HG02588 (cell line): ENCODE data around the gene KLHL24.
A peak's percentile ranks its signal among the peaks of the same experiment; 100 is the strongest.
"Not testable (repeated sequence)": the region's sequence is repeated elsewhere in the genome, so short reads cannot be mapped to it uniquely, and the experiment has no call there.

Source experiments
- ATAC-seq: cut with Tn5 transposase; IDR thresholded peaks from one replicate; pipeline ENCODE4 v1.9.1; 2021; ENCODE audit warnings: mild to moderate bottlenecking, moderate library complexity; ENCODE audit not compliant: unreplicated experiment

KLHL24 gene, protein sequence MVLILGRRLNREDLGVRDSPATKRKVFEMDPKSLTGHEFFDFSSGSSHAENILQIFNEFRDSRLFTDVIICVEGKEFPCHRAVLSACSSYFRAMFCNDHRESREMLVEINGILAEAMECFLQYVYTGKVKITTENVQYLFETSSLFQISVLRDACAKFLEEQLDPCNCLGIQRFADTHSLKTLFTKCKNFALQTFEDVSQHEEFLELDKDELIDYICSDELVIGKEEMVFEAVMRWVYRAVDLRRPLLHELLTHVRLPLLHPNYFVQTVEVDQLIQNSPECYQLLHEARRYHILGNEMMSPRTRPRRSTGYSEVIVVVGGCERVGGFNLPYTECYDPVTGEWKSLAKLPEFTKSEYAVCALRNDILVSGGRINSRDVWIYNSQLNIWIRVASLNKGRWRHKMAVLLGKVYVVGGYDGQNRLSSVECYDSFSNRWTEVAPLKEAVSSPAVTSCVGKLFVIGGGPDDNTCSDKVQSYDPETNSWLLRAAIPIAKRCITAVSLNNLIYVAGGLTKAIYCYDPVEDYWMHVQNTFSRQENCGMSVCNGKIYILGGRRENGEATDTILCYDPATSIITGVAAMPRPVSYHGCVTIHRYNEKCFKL

DNA sequence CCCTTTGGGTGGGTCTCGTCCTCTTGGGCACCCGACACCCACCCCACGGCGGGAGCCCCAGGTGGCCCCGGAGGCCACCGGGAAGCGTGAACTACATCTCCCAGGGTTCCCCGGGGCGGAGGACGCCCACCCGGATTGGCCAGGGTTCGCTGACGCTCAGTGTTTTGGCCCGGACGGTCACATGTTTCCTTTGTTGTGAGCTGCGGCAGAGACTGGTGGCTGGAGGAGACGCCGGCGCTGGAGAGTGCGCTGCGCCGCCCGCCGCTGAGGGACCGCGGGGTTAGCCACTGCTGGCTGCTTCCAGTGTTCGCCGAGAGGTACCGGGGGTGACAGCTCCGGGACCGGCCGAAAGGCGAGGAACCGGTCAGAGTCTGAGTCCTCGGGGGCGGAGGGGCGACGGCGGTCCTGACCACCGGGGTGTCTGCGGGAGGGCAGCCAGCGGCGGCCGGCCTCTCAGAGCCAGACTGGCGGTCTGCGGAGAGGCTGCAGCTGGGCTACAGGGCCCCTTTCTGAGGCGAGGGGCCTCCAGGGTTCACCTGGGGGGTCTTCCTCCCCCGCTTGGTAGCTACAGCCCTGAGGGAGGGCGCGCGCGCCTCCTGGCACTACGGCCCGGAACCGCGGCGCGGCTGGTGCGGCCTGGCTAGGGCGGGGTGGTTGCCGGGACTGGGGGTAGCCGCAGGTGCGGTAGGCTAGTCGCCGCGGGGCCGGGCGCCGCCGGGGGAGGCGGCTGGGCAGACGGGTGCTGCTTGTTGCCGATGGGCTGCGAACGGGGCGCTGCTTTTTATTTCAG, at the start of gene KLHL24:
KLHL24 (plus strand) TSS at position 193 of the 790 bp plus-strand sequence. CDS start 14,734 bp downstream, outside the sequence.
- peak; percentile 84 for ATAC-seq

DNA sequence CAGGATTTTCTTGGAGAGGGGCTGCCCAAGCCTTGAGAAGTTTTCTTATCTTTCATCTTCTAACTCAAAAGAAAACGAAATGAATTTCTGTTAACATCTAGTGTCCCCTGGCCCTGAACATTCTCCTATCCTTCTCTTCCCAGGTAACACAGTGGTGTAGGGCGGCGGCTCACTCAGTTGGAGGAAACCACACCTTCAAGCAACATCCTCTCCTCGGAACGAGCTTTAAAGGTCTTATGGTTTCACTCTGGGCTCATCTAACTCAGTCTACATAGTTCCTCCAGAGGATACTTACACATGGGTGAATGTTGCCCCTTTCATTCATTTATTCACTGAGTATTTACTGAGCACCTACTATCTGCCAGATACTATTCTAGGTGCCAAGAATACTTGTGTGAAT, 48.9 kb upstream of the KLHL24 start:
- no peak for ATAC-seq

DNA sequence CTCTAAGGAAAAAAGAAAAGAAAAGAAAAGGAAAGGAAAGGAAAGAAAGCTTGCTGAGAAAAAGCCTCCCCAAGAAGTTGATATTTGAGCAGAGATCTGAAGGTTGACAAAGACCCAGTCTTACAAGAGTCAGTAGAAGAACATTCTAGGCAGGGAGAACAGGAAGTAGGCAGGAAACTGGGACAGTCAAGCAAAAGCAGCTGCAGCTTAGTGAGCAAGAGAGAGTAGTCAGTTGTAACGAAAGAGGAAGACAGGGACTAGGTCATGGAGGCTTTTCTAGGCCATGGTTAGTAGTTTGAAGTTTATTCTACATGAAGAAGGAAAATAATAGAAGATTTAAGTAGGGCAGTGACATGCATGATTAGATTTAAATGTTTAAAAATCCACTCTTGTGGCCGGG, 48.1 kb upstream of the KLHL24 start:
- no peak for ATAC-seq

DNA sequence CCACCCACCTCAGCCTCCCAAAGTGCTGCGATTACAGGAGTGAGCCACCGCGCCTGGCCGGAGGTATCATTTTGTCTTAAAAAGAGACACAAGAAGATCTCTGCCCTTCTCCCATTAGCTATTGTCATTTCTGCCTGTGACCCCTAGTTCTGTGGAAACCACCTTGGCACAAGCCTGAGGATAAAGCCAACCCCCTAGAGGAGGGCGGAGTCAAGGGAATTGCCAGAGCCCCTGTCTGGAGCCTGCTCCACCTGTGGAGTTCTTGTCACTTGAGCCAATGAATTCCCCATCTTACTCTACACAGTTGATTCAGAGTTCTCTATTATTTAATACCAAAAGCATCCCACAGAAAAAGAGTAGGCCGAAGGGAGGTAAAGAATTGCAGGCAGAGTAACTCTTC, 45.0 kb upstream of the KLHL24 start:
- no peak for ATAC-seq

DNA sequence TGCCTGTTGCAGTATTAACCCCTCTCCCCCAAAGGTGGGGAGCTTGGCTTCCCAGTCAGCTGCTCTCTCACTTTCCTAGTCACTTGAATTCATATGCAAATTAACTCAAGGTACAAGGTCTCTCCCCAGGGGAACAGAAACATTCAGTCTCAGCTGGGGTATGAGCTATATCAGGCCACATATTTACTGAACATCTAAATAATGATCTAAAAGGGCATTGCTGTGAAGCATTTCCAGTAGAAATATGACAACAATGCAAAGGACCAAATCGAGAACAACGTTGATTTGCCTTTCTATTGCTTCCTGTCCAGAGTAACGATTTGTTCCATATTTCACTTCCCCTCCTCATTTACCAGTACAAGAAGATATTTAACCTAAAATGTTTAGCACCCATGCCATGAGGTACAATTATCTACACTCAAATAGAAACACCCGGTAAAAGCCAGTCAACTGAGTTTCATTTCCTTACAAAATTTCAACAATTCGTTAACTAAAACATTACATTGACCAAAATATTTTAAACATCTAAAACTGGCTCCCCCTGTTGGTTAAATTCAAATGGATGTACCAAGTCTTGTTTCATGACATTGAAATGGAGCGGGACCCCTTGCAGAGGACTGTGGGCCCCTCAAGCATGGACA, 43.4 kb upstream of the KLHL24 start:
- peak; percentile 90 for ATAC-seq

DNA sequence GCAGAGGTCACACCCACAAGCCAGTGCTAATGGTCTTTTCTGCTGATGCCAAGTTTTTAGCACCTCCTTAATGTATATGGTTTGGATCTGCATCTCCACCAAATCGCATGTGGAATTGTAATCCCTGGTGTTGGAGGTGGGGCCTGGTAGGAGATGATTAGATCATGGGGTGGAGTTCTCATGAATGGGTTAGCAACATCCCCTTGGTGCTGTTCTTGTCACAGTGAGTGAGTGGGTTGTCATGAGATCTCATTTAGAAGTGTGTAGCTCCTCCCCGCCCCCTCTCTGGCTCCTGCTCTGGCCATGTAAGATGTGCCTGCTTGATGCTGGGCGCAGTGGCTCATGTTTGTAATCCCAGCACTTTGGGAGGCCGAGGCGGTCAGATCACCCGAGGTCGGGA, 42.6 kb upstream of the KLHL24 start:
- ATAC-seq = no peak

DNA sequence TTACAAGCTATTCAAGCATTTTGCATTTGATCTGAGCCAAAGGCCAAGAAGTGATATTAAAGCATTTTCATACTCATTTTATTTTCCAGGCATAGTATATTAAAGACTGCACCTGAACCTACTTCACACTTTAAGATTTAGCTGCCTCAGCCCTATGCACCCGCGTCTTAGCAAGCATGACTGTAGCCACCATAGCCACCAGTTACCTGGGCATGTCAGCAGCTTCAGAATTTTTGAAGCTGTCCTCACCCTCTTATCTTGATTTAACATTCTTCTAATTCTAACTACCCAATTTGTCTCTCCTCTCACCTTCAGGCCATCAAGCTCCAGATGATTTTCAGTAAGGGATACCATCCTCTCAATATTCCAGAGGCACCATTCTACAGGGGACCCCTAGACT, 40.8 kb upstream of the KLHL24 start:
- no peak for ATAC-seq

DNA sequence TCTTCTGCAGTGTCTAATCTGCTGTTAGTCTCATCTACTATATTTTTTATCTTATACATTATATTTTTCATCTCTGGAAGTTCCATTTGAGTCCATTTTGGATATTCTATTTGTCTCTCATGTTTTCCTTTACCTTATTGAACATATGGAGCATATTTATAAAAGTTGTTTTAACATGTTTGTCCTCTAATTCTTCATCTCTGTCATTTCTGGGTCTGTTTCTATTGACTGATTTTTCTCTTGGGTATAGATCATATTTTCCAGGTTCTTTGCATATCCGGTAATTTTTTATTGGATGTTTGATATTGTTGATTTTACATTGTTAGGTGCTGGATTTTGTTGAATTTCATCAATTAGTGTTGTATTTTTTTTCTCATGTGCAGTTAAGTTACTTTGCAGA, 37.5 kb upstream of the KLHL24 start:
- ATAC-seq = no peak

DNA sequence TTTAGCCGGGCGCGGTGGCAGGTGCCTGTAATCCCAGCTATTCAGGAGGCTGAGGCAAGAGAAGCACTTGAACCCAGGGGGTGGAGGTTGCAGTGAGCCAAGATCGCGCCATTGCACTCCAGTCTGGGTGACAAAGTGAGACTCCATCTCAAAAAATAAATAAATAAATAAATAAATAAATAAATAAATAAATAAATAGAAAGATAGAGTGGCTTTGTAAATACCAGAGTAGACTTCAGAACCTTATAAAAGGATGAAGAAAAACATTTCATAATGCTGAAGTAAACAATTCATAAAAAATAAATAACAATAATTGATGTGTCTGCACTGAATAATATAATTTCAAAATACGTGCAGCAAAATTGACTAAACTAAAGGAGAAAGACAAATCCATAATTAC, 24.1 kb upstream of the KLHL24 start:
- not testable (repeated sequence) for ATAC-seq

DNA sequence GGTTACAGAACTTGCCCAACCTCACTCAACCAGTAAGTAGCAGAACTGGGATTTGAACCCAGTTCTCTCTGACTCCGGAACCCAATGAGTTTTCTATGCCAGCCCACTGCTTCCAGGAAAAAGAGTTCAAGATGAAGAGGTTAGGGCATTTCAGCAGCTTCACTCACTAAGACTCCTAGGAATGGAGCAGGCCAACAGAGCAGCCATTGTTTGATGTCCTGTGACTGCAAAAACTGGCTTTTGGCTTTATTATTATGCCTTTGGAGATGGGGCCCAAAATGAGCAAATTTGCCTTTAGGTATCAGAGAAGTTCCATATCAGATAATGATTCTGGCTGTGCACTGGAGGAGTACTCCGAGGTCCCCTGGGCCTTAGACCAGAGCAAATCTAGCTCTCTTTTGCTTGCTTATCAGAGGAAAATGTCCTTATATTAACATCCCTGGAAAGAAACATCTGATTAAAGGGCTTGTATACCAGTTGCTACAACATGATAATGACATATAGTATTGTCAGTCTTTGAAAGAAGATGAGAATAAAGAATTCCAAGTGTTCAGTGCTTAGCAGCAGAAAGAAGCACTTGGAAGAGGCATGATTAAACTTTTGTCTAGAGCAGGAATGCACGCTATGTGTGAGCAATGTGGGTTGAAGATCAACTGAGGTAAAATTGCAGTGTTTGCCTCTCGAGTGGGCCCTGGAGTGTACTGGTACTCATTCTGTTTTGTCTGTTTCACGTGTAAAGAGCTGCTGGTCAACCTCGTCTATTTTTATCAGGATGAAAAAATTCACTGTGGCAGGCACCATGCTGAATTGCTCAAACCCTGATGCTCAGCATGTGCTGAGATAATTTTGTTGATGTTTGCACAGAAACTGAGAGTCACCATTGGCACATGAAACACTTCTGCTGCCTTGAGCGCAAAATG, 21.8 kb upstream of the KLHL24 start:
- no peak for ATAC-seq

DNA sequence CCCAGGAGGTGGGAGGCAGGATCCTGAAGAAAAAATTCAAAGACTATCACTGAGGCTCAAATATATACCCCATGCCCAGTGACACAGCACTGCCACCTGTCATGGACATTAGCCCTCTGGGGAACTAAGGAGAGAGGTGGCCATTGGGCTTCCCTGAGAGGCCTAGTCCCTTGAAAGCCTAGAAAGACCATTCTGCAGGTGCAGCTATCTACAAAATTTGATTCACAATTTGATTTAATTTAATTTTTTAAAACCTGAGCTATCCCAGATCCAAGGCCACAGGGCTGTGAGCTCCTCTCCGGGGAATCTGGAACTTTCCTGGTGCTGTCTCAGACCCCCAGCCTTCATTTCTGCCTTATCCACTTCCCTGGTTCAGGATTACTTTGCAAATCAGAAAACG, 16.9 kb upstream of the KLHL24 start:
- ATAC-seq = no peak

DNA sequence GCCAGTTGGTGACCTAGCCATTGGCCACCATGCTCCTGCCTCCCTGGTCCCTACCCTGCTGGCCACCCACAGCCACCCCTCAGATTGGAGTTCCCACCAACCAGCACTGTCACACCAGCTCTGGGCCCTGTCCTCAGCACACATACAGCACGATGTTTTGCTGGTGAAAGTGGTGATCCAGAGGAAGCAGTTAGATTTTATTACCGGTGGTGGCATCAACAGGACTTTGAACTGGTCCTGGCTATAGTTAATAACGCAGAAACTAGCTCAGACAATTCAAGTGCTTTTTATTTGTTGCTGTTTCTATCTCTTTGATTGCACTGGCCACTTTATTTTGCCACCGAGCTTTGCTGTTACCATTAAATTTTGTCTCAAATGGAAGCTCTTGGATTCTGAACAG, 16.4 kb upstream of the KLHL24 start:
- no peak for ATAC-seq

DNA sequence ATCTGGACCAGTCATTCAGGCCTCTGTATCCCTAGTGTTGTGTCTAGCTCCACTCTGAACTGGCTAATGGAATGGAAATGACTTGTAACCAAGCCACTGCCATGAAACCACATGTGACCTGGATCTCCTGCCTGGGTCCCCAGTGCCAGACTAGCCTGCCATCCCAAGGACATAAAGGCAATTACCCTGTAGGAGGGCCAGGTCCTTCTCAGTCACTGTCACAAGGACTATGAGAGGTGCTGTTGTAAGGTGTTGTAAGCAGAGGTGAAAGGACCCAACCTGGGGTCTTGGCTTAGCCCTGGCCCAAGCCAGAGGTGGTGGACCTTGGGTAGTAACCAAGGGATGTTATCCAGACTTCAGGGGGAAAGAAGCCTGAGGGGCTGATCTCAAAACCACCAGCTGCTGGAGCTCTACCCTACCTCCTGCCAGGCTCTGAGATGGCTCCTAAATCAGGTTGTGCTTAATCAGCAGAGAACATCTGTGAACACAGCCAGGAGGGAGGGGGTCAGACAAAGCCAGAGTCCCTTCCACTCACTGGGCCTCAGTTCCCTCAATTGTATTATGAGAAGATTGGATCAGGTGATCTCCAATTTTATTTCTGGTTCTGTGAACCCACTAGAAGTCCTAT, 15.7 kb upstream of the KLHL24 start:
- ATAC-seq = no peak

DNA sequence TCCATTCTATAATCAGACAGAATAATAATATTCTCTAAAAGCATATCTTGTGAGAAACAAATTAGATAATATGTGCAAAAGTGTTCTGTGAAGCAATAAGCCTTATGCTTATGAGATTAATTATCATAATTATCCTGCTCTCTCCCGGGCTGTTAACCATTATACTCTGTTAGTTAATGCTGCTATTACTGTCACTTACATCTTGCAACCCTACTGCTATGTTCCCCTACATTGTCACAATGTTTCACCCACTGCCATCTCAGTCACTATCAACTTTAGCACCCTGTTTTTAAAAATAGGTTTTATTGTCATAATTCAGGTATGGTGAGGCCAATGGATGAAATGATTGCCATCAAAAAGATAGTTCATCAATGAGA, 15.2 kb upstream of the KLHL24 start:
- no peak for ATAC-seq

DNA sequence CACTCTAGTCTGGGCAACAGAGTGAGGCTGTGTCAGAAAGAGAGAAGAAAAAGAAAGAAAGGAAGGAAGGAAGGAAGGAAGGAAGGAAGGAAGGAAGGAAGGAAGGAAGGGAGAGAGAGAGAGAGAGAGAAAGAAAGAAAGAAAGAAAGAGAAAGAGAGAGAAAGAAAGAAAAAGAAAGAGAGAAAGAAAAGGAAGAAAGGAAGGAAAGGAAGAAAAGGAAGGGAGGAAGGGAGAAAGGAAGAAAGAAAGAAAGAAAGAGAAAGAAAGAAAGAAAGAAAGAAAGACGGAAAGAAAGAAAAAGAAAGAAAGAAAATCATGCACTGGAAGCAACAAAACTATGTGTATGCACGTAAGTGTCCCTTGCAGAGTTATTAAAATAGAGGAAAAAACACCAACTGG, 12.9 kb upstream of the KLHL24 start:
- ATAC-seq = not testable (repeated sequence)

DNA sequence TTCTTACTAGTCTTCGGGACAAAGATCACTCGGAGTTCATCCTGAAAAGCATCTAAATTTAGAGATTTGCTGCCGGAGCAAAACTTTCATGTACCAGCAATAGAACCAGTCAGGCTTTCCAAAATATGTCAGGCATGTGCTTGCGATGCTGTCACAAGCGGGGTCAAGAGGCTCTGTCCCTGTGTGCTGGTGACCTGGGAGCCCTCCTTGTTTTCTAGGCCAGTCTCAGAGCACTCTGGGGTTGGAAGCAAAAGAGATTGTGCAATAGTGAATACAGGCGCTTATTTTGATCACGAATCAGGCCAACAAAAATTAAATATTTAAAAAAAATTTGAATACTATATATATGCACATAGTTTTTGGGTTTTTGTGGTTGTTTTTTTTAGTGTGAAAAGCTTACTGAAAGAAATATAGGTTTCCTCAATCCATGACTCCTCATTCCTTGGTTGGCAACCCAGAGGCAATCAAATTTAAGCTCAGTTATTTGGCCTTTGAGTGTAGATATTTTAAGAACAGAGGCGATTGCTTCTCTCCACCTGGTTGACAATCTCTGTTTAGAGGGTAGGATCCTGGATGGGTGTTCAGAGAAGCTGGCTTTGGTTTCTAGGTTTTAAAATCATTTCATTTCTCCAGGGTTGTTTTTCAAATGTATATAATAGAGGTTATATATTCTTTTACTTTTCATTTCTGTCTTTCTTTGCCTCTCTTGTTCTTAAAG, 8.4 kb upstream of the KLHL24 start:
- no peak for ATAC-seq

DNA sequence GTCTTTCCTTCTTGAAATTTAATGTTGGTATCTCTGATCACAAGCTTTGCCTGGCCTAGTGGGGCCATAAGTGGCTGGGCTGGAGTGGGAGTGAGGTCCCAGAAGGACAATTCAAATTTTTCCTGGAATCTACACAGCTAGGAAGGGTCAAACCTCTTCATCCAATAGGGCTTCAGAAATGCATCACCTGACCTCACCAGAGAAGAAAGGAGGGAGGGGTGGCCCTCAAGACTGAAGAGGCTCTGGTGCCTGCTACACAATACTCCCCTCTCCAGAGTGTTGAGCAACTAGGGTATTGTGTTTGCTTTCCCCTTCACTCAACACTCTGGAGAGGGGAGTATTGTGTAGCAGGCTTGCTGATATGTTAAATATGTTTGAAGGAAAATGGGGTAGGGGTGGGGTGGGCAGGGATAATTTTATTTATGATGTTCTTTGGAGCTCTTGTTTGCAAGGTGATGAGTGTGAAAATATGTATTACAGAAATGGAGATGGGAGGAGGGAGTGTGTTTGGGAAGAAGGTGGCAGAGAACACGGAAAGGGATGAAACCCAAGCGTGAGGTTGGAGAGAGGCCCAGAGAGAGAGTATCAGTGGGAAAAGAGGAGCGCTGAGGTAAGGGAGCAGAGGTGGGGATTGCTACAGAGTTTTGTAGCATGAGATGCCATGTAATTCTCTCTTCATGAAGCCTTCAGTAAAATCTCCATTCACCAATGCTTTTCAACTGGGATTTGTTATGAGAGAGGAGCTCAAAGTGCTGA, 5.7 kb upstream of the KLHL24 start:
- no peak for ATAC-seq

DNA sequence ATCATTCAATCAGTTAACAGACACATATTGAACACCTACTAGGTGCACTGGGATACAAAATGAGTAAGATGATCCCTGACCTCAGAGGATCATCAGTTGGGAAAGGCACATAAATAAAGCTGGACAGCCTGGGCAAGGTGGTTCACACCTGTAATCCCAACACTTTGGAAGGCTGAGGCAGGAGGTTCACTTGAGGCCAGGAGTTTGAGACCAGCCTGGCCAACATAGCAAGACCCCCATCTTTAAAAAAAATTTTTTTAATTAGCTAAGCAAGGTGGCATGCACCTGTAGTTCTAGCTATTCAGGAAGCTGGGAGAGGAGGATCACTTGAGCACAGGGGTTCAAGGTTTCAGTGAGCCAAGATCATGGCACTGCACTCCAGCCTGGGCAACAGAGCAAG, 3.7 kb upstream of the KLHL24 start:
- no peak for ATAC-seq

DNA sequence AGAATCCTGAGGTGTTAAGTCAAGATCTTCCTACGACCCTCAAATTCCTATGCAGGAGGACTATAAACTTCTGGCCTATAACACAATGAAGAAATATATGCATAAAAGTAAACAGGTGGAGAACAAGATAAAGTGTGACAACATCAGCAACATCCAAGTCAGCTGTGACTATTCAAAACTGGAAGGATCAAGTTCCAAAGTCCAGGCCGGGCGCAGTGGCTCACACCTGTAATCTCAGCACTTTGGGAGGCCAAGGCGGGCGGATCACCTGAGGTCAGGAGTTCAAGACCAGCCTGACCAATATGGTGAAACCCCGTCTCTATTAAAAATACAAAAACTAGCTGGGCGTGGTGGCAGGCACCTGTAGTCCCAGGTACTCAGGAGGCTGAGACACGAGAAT, 2.7 kb upstream of the KLHL24 start:
- not testable (repeated sequence) for ATAC-seq
